ENCODE data around the gene FANCB. TPM values are rescaled to one million over a fixed set of nuclear protein-coding genes. Genes with fewer than 3 reads are reported as not detected.

Gene FANCB
- polyA plus RNA-seq, 1 of the 3 experiments (the other 2 are of a cell fraction): 0.81 TPM

- POLR2A ChIA-PET: no interaction called here
- 44% methylated on average over 3 of the region's 3 CpGs for WGBS (ENCODE audit: low lambda C conversion rate)
- no peaks in the 10 kb centered on the region for H3K27me3 ChIP-seq (ENCODE audit: insufficient read depth)
Measured at GRCh38 chrX:14886252-14886651, 13.4 kb upstream of the FANCB start.

More at GRCh38 chrX:14886252-14886651, 13.4 kb upstream of the FANCB start:
- DNase-seq: no peak
- Histone ChIP-seq H3K4me1 (ENCODE audit: control insufficient read depth in 1 of 2, insufficient read depth in 2 of 2, low read depth in 1 of 2, low read length in 1 of 2) (no peaks in the 10 kb centered on the region; a peak in 1 of 4 replicates), H3K9ac (no peak overlapping the region), H3K27ac (ENCODE audit: low read depth in 2 of 2, low read length in 1 of 2) (no peak overlapping the region), H3K79me2 (ENCODE audit: insufficient read depth) (no peaks in the 10 kb centered on the region), H3K4me2 (no peak overlapping the region), H3K9me3 (no peaks in the 10 kb centered on the region), H3K4me3 (ENCODE audit: low read depth in 2 of 2, low read length in 1 of 2) (no peak overlapping the region), H4K20me1 (ENCODE audit: insufficient read depth) (no peaks in the 10 kb centered on the region), H3K36me3 (replicated peaks in 1 of 2; ENCODE audit: control insufficient read depth in 1 of 2, insufficient read depth in 2 of 2, low read length in 1 of 2) (no peaks in the 10 kb centered on the region), H3K9me2 (no peaks in the 10 kb centered on the region; the same call in 1 of the 2 replicates), H2AFZ (ENCODE audit: low read depth) (no peak overlapping the region), H3F3A (replicated peaks; ENCODE audit: insufficient read depth) (peaks cover 3% of the 10 kb centered on the region)
- TF ChIP-seq RCOR1 (IDR thresholded peaks at IDR 0.05; ENCODE audit: low read length): no peak
- no peak for TF ChIP-seq YY1 (IDR thresholded peaks at IDR 0.05; ENCODE audit: low read depth)
- TF ChIP-seq REST (IDR thresholded peaks at IDR 0.05; ENCODE audit: low read depth, low read length): no peak
- no peak for TF ChIP-seq FOXM1 (IDR thresholded peaks at IDR 0.05; ENCODE audit: low read depth)
- TF ChIP-seq GABPA (IDR thresholded peaks at IDR 0.05; ENCODE audit: low read depth): no peak
- no peak for TF ChIP-seq TAF1 (IDR thresholded peaks at IDR 0.05; ENCODE audit: borderline replicate concordance, low read depth, low read length)
- TF ChIP-seq EP300 (IDR thresholded peaks at IDR 0.05; ENCODE audit: borderline replicate concordance in 1 of 2, low read depth in 1 of 2, low read length in 1 of 2): no peak
- TF ChIP-seq PBX3 (IDR thresholded peaks at IDR 0.05): no peak
- no peak for TF ChIP-seq GATA2 (CRISPR knock-in tag; IDR thresholded peaks at IDR 0.05)
- TF ChIP-seq TCF12 (IDR thresholded peaks at IDR 0.05): no peak
- TF ChIP-seq SIN3A (IDR thresholded peaks at IDR 0.05; ENCODE audit: borderline replicate concordance, low read depth, low read length): no peak
- no peak for TF ChIP-seq USF2 (IDR thresholded peaks at IDR 0.05; ENCODE audit: borderline replicate concordance, low read depth, low read length)
- no peak for TF ChIP-seq CHD2 (IDR thresholded peaks at IDR 0.05; ENCODE audit: low read length, partially characterized antibody)
- TF ChIP-seq RFX5 (IDR thresholded peaks at IDR 0.05; ENCODE audit: low read length): no peak
- no peak for TF ChIP-seq ZBTB33 (IDR thresholded peaks at IDR 0.05; ENCODE audit: borderline replicate concordance, low read depth)
- no peak for TF ChIP-seq IRF3 (IDR thresholded peaks at IDR 0.05; ENCODE audit: low read depth, low read length)
- TF ChIP-seq TEAD4 (IDR thresholded peaks at IDR 0.05; ENCODE audit: borderline replicate concordance, insufficient read depth): no peak
- no peak for TF ChIP-seq MXI1 (IDR thresholded peaks at IDR 0.05; ENCODE audit: low read depth, low read length)
- no peak for TF ChIP-seq JUND (IDR thresholded peaks at IDR 0.05)
- no peak for TF ChIP-seq NRF1 (IDR thresholded peaks at IDR 0.05; ENCODE audit: low read depth, low read length)
- CTCF ChIA-PET: no interaction called here
